Skin of body (tissue), 2 donors: ENCODE measurements around the gene TADA2A. TPM values are rescaled to one million over a fixed set of nuclear protein-coding genes. Genes with fewer than 3 reads are reported as not detected.
"Not testable (repeated sequence)": the region's sequence is repeated elsewhere in the genome, so short reads cannot be mapped to it uniquely, and the experiment has no call there.

Experiments
- DNase-seq: peaks from one replicate; lab custom pipeline; 2025; lab: John Stamatoyannopoulos, UW
- total RNA-seq: library from RNA; depleted of rRNA; stranded (reverse); fragments of >200 nt; gene quantifications from one replicate; pipeline ENCODE4 v1.2.3, GENCODE V29; 2014

TADA2A gene
- total RNA-seq, 1 donor from 2014 or later = 25.5 TPM

DNA sequence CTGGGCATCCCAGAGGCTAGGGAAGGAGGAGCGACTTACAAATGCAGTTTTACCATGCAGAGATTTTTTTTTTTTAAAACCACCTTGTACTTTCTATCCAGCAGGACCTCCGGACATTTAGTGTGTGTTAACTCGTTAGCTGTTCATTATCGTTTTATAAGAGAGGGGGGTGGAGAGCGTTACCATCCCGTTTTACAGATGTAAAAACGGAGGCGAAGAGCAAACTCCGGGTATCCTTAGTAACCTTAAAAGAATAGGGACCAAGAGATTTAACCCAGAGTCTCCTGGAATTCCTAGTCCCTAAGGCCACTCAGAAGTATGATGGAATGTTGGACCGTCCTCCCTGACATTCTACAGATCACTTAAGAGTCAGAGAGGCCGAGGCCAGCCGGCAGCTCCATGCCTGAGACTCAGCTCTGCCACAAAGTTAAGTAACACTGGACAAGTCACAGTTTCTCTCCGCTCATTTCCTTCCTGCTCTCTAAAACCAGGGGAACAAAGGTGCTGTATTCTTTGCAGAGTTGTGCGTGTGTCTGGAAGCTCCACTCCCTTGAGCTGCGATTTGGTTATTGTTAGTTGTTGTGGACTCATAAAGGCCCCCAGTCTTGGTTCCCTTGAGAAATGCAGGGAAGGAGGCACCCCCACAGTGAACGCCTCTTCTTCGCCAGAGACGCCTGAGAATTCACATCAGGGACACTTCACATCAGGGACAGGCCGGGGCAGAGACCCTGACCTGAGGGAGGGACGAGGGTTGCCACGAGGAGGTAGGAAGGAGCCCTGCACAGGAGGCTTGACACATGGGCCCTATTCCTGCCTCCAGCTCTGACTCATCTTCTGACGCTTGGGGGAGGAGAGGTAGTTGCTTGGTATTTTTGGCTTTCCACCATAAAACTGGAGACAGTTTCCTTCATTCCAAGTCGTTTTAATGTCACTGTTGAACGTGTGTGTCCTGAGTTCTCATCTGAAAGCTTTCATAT lies 84.2 kb downstream of the TADA2A start:
- peak; percentile 55 for DNase-seq

DNA sequence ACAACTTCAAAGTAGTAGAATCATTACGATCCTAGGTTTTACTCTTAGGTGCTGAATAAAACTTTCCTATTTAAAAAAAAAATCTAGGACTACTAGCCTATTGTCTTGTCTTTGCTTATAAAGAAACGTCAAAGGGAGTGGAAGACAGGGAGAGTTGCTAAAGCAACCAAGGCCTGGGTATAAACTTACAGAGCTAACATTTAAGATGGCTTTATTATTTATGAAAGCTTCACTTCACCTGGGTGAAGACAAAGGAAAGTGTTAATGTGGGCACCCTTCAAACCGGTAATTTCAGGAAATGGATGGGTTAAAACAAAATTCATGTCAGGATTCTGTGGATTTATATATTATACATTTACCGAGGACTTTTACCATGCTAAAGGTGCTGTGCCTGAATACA lies 85.5 kb downstream of the TADA2A start:
- no peak for DNase-seq

DNA sequence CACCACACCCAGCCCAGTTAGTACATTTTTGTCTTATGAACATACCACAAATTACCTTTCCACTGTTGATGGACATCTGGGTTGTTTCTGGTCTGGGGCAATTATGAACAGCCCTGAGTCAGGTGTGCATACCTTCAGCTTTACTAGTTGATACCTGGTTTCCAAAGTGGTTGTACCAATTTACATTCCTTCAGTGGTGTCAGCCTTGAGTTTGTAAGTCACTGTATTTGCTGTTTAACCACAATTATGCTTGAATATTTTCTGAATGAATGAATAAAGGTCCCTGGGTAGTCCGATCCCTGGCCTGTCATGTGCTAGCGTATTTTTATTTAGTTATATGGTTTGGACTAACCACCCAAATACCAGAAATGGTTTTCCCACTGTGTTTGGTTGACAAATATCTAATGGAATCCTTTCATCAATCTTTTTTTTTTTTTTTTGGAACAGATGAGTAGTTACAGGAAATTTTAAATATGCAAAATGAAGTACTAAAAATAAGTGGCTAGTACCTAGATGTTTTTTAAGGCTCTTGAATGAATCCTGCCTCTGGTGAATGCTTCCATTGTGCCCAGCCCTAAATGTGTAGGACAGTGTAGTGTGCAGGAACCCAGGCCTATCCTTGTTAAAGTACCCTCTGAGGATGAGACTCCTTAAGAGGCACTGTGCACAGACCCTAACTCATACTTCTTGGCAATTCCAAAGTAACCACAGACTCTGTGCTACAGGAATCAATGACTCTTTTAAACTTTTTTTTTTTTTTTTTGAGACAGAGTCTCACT lies 86.8 kb downstream of the TADA2A start:
- no peak for DNase-seq

DNA sequence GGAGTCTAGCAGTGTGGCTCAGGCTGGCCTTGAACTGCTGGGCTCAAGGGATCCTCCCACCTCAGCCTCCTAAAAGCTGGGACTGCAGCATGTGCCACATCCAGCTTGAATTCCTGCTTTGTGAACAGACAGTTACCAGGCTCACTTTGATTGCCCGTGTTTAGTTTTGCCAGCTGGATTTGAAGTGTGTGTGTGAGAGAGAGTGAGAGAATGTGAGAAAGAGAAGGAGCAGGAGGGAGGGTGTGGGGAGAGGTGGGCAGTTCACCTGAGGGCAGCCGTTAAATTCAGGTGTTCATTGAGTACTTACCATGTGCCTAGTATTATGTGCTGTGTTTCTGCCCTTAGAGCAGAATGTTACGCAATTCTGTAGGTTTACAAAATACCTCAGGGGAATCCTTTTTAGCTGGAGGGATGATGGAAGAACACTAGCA lies 87.7 kb downstream of the TADA2A start:
- DNase-seq = no peak

DNA sequence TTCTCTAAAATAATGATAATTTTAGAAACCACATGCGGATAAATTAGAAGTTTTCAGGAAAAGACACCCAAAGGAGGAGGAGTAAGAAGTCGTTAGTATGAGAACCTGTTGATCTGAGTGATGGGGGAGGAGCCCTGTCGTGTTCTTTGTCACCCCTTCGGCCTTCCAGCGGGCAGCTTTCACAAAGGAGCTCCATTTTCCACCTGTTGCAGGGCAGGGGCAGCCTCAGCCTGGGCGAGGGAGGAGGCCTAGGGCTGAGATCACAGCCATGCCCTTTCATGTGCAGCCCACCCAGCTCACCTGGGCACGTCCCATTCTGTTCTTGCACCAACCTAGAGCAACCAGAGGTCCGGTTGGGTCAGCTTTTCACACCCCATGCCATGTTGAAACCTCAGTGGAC lies 88.3 kb downstream of the TADA2A start:
- DNase-seq = no peak

DNA sequence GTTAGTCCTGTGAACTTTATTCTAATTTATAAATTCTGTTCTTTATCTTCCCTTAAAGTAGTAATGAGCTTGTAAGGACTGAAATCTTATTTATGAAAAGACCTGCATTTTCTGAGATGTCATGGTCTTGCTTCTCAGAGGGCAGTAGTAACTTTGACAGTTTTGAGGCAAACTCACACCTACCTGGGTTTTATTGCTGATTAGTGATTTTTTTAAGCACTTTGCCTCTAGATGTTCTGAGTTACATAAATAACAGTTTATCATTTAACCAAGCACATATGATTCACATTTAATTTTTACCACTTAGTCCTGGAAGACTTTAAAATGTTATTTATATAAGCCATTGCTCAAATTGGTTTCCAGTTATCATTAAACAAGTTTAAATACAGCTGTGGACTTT lies 93.7 kb downstream of the TADA2A start:
- no peak for DNase-seq

DNA sequence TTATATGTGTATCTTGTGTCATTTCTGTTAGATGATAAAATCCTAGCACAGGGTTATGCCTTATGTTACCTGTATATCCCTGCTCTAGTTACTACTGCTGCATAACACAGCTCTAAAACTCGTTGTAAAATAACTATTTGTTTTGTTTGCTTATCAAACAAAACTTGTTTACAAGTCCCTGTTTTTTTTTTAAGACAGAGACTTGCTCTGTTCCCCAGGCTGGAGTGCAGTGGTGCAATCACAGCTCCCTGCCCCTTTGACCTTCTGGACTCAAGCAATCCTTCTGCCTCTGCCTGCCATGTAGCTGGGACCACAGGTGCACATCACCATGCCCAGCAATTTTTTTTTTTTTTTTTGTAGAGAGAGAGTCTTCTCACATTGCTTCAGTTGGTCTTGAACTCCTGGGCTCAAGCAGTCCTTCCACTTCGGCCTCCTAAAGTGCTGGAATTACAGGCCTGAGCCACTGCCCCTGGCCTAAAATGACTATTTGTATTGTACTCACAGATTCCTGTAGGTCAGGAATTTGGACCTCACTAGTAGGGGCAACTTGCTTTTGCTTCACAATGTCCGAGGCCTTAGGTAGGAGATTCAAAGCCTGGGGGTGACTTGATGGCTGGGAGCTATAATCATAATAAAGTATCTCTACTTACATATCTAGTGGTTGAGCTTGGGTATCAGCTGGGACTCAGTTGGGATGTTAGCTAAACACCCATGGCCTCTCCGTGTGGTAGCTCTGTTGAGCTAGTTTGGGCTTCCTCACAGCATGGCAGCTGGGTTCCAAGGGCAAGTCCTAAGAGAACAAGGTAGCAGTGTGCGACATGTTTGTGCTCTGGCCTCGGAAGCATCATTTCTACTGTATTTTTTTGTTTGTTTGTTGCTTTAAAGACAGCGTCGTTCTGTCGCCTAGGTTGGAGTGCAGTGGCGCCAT lies 95.6 kb downstream of the TADA2A start:
- no peak for DNase-seq

DNA sequence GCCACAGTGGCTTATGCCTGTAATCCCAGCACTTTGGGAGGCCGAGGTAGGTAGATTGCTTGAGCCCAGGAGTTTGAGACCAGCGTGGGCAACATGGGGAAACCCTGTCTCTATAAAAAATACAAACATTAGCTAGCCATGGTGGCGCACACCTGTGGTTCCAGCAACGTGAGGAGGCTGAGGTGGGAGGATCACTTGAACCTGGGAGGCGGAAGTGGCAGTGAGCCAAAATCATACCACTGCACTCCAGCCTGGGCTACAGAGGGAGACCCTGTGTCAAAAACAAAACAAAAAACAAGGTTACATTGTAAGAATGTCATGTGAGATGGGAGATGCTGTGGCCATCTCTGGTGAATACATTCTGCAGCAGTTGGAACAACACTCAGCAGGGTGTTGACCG lies 96.5 kb downstream of the TADA2A start:
- no peak for DNase-seq

DNA sequence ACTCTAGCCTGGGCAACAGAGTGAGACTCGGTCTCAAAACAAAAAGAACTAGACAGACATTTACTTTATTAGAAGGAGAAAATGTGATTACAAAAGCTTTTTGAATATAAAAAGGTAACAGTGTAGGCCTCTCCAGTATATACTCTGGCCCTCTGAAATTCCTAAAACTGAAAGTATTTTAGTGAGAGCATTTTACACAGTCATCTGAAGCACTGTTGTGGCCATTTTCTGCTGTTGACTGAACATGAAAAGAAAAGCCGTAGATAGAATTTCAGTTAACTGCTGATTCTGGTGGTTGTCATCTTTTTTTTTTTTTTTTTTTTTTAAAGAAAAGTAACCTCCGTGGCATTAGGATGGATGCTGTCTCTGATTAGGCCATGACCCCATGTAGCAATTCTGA lies 98.6 kb downstream of the TADA2A start:
- DNase-seq = no peak

DNA sequence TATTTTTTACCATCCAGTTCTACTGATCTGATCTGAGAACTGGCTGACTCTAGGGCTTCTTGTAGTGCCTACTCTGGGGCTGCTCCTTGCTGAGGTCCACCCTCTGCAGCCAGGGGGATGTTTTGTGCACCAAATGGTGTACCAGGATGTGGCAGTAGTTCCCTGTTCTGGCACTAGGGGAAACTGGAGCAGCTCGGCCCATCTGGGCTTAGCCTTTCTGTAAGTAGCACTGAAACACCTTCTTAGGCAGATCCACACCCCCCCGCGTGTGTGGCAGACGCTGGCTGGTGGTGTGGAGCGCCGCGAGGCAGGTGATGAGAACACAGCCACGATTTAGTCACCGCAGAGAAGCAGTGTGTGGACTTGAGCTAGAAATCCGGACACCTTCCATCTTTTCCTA lies 100.0 kb downstream of the TADA2A start:
- no peak for DNase-seq

DNA sequence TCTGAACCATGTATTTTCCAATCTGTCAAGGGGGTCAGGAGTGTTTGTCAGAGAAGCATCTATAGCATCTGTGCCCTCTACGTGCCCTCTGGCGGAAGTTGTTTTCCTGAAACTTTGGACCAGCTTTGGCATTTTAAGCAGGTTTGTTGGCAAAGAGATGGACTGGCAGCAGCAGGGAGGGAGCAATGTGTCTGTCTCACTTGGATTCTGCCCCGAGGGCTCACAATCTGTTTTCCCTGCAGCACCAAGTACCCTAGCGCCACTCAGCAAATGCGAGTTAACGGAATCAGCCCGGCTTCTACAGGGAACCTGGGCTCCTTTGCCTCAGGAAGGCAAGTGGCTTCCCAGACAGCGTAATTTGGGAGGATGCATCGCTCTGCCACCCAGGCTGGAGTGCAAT lies 100.4 kb downstream of the TADA2A start:
- DNase-seq = no peak

DNA sequence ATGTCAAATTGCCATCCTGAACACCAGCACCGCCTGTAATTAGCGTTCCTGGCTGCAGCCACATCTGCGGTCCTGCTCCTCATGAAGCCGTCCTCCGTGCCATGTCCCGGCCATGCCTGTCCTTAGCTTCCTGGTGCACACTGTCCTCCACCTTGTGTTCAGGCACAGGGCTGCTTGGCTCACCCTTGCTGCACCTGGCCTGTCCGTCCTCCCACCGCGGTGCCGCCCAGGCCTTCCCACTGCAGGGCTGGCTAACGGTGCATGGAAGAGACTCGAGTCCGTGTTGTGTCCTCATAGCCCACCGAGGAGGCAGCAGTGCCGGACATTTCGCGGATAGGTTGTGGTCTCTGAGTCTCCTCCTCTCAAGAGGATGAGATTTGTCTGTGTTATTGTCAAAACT lies 103.4 kb downstream of the TADA2A start:
- DNase-seq = no peak

DNA sequence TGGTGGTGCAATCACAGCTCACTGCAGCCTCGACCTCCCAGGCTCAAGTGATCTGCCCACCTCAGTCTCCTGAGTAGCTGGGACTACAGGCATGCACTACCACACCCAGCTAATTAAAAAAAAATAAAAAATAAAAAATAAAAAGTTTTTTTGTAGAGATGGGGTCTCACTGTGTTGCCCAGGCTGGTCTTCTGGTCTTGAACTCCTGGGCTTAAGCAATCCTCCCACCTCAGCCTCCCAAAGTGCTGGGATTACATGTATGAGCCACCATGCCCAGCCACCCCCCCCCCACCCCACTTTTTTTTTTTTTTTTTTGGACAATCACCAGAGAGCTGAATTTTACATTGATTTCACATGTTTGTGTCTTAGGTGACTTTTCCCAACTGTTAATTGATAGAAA lies 105.0 kb downstream of the TADA2A start:
- not testable (repeated sequence) for DNase-seq

DNA sequence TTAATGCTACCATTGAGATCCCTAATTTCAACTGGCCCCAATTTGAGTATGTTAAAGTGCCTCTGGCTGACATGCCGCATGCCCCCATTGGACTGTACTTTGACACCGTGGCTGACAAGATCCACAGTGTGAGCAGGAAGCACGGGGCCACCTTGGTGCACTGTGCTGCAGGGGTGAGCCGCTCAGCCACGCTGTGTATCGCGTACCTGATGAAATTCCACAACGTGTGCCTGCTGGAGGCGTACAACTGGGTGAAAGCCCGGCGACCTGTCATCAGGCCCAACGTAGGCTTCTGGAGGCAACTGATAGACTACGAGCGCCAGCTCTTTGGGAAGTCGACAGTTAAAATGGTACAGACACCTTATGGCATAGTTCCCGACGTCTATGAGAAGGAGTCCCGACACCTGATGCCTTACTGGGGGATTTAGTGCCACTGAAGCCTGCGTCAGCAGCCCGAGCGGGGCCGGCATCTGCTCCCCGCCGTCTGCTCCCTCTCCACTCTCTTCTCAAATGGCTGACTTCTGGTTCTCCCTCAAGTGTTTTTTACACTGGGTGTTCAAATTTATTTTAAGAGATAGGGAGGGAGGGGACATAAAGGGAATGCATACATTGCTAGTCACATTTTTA lies 105.9 kb downstream of the TADA2A start:
- no peak for DNase-seq

DNA sequence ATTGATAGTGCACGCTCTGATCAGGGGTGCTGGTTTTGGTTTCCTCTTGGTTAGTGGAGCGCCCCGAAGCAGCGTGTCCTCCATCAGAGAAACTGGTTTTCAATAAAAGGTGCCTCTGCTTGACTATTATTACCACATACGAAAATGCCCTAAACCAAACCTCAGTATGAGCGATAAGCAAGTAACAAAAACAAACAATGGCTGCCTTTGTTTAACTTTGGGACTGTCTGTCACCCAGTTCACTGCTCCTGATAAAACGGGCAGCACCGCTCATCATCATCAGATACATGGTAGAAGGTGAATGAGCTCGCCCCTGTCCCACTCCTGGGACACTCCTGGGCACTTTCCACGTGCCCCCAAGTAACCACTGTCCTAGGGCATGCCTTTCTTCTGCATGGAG lies 107.0 kb downstream of the TADA2A start:
- DNase-seq = no peak

DNA sequence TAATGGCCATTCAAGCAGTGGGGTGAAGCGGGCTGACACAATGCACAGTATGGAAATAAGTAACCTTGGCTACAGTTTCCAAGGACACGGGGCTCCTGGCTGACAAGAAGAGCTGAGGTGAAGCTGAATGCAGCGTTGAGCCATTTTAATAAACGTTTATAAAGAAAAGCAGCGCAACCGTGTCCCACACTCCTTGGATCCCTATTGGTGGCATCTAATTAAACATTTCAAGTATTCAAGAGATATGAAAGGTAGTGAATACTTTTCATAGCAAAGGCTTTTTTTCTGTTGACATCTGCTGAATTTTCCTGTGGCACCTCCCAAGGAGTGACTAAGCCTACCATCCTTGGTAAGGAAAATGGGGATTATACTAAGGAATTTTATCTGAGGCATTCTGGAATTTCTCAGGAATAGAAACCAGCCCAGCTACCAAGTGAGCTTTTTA lies 109.5 kb downstream of the TADA2A start:
- no peak for DNase-seq

DNA sequence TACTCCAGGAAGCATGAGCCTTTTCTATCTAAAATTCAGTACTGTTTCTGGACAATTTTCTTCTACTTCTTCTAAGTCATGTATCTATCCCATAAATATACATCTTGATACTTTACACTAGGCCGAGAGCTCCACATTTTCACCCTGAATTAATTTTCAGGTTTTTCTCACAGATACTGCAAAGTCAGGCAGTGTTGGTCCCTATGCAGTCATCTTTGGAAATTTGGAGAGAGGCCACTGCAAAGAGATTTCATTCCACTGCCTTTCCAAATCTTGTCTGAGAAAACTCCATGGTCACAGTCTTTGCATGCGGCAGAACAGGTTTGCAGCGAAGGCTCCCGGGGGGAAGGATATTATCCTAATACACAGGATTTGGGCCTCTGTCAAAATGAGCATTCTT lies 111.2 kb downstream of the TADA2A start:
- DNase-seq = no peak

DNA sequence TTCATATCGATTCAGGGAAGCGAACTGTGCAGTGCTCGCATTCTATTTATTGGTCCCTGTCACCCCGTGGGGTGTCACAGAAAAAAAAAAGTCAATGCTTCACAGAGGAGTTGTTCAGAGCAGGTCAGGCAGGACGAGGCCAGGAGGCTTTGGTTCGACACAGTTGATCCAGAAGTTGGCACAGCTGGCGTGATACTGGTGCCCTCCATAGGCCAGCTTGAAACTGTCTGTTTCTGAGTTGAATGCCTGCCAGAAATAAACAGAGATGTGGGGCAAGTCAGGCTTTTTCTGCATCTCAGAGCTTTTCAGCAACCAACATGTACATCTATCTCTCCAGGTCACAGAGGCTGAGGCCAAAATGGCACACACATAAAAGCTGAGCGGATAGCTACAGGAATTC lies 112.1 kb downstream of the TADA2A start:
- DNase-seq = no peak

DNA sequence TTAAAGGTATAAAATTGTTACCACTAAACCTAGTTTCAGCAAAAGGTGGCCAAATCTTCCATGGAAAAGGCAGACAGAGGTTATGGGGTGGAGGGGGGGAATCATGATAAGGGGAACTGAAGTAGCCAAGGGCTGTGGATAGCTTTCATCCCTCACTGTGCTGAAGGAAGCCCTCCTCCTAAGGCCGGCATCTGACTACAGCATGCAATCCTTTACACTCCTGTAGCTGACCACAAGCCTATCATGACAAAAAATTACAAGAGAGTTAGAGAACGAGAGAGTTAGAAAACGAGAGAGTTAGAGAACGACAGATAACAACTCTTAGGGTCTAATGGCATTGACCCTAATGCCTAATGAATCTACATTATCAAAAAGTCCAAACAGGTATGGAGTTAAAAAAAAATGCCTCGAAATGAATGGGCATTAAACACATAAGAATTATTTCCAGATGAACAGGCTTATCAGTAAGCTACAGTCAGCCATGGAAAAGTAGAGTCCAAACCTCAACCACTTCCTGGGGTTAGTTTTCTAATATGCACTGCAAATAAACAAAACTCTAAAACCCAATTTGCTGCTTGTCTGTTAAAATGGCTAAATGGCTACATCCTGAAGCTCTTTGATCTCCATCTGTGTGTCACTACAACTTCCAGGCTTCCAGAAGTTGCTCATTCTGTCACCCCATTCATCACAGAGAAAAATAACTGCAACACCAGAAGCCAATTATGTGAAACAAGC lies 112.7 kb downstream of the TADA2A start:
- DNase-seq = no peak

DNA sequence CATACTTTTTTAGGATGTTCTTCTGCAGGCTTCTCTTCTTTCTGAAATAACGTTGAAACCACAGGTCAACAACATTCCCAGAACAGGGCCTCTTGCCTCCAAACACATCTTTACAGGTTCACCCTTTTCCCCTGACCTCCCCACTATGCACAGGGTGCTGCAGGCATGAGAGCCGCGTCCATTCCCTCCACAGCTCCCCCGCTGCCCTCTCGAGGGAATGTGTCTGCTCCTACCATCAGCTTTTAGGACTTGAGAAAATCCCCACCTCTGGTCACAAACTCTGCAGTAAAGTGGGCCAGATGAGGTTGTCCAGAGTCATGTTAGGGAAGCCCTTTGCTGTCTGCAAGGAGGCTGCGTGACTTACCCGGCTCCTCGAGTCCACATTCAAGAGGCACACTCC lies 113.5 kb downstream of the TADA2A start:
- no peak for DNase-seq
